ENCODE data around the gene TMEM88. TPM values are rescaled to one million over a fixed set of nuclear protein-coding genes. Genes with fewer than 3 reads are reported as not detected.
A peak's percentile ranks its signal among the peaks of the same experiment; 100 is the strongest.
"Not testable (repeated sequence)": the region's sequence is repeated elsewhere in the genome, so short reads cannot be mapped to it uniquely, and the experiment has no call there.

Gene TMEM88
- total and polyA plus RNA-seq, 5 donors from 2014 or later: 31.5 TPM; not detected in 4

DNA sequence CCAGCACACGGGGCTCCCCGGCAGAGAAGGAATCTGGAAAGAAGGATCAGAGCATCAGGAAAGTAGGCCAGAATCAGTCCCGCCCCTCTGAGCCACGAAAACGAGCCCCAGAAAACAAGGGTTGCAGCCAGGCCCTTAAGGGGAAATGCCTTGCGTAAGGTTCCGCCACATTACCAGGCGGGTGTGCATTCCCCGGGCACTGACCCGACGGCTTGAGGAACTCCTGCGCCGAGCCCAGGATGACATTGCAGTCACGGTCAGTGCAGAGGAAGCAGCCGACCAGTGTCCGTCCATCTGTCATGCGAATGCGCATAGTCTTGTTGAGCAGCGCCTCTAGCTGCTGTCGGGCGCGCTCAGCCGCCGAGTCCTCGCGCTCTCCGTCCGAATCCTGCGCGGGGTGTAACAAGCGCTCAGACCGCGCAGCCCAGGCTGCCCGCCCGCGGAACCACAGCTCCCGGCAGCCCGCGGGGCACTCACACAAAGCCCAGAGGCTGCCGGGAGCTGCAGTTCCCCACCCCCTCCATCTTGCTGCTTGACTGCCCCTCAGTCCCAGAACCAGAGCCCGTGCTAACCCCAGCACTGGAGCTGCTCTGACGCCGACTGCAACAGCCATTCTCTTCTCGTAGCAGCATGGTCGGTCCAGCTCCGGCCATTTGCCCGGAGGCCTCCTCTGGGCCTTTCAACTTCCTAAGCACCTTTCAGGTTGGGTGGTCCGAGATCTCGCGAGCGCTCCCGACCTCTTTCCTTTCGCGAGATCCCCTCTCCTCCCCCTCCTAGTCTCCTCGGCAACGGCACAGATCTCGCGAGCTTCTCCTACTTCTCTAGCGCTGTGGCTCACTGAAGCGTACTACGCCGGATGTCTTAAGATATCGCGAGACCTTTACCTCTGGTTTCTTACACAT lies 2.2 kb downstream of the TMEM88 start, which contains the start of gene NAA38:
TSS of gene NAA38 (minus strand) at position 749 of the 902 bp plus-strand sequence. CDS start at position 653, 96 bp downstream.
- no peaks in the 10 kb centered on the region for H3K36me3 Mint-ChIP-seq
- peak within 1 kb of the TSS; percentile 98 for H3K4me3 ChIP-seq (ENCODE audit: low read depth, low read length)
- H3K27ac ChIP-seq (ENCODE audit: insufficient read depth, low read length, poor library complexity, severe bottlenecking): peak within 1 kb of the TSS; percentile 89
- peaks cover 8% of the 10 kb centered on the region for H3K36me3 ChIP-seq (ENCODE audit: control insufficient read depth, insufficient read depth, low read length)
- no peaks in the 10 kb centered on the region for H3K9me3 ChIP-seq (ENCODE audit: control insufficient read depth in 2 of 2, low read length in 2 of 2)
- peaks cover 34% of the 10 kb centered on the region for H3K4me1 ChIP-seq (ENCODE audit: control insufficient read depth, insufficient read depth, low read length, poor library complexity, severe bottlenecking)
- H3K4me1 Mint-ChIP-seq: peaks cover 0 to 13% (median 4%) of the 10 kb centered on the region in 4 donors
- H3K27ac Mint-ChIP-seq: no peak within 1 kb of the TSS
- DNase-seq (peak; percentile 94 to 99 (median 98)), ATAC-seq (ENCODE audit: low read depth in 2 of 2) (peak; percentile 87 to 88)
- H3K4me3 Mint-ChIP-seq: no peak within 1 kb of the TSS
- no peaks in the 10 kb centered on the region for H3K9me3 Mint-ChIP-seq
- no peaks in the 10 kb centered on the region for H3K27me3 Mint-ChIP-seq
- no peaks in the 10 kb centered on the region for H3K27me3 ChIP-seq (ENCODE audit: control insufficient read depth, insufficient read depth, low read length)

GRCh38 chr17:7857713-7858521 lies 3.1 kb downstream of the TMEM88 start, which contains the start of gene CYB5D1:
Gene CYB5D1, plus strand, starts transcription at chr17:7858003. Its CDS starts 132 bp downstream, at chr17:7858135.
- peak; percentile 56 for ATAC-seq (ENCODE audit: low read depth in 2 of 2)

DNA sequence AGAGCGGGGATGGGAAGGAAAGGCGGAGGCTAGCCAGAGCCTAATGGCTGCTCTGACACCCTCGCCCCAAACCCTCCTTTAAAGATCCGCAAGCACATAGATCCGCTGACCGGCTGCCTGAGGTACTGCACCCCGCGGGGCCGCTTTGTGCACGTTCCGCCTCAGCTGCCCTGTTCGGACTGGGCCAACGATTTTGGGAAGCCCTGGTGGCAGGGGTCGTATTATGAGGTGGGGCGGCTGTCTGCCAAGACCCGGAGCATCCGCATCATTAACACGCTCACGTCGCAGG lies 3.6 kb downstream of the TMEM88 start:
- ATAC-seq (ENCODE audit: low read depth in 2 of 2) (no peak), DNase-seq (peak in 1 of 3 donors; percentile 22)
- Histone ChIP-seq H3K9me3 (ENCODE audit: control insufficient read depth in 2 of 2, low read length in 2 of 2) (no peaks in the 10 kb centered on the region), H3K27ac (ENCODE audit: insufficient read depth, low read length, poor library complexity, severe bottlenecking) (peak overlapping the region; percentile 89), H3K36me3 (ENCODE audit: control insufficient read depth, insufficient read depth, low read length) (no peaks in the 10 kb centered on the region), H3K27me3 (ENCODE audit: control insufficient read depth, insufficient read depth, low read length) (no peaks in the 10 kb centered on the region), H3K4me1 (ENCODE audit: control insufficient read depth, insufficient read depth, low read length, poor library complexity, severe bottlenecking) (peaks cover 31% of the 10 kb centered on the region), H3K4me3 (ENCODE audit: low read depth, low read length) (peak overlapping the region; percentile 98)
- no peaks in the 10 kb centered on the region for H3K36me3 Mint-ChIP-seq
- H3K4me3 Mint-ChIP-seq: no peak overlapping the region
- no peaks in the 10 kb centered on the region for H3K9me3 Mint-ChIP-seq
- H3K4me1 Mint-ChIP-seq: peaks cover 4 to 17% (median 6%) of the 10 kb centered on the region in 4 donors
- H3K27me3 Mint-ChIP-seq: no peaks in the 10 kb centered on the region
- H3K27ac Mint-ChIP-seq: no peak overlapping the region

More at GRCh38 chr17:7857713-7858521, 3.1 kb downstream of the TMEM88 start, which contains the start of gene CYB5D1:
- Mint-ChIP-seq H3K9me3 (no peaks in the 10 kb centered on the region), H3K4me3 (no peak within 1 kb of the TSS), H3K27ac (no peak within 1 kb of the TSS), H3K27me3 (no peaks in the 10 kb centered on the region), H3K36me3 (no peaks in the 10 kb centered on the region), H3K4me1 (peaks cover 4 to 16% (median 6%) of the 10 kb centered on the region in 4 donors)
- Histone ChIP-seq H3K27ac (ENCODE audit: insufficient read depth, low read length, poor library complexity, severe bottlenecking) (peak within 1 kb of the TSS; percentile 89), H3K4me1 (ENCODE audit: control insufficient read depth, insufficient read depth, low read length, poor library complexity, severe bottlenecking) (peaks cover 31% of the 10 kb centered on the region), H3K27me3 (ENCODE audit: control insufficient read depth, insufficient read depth, low read length) (no peaks in the 10 kb centered on the region), H3K9me3 (ENCODE audit: control insufficient read depth in 2 of 2, low read length in 2 of 2) (no peaks in the 10 kb centered on the region), H3K36me3 (ENCODE audit: control insufficient read depth, insufficient read depth, low read length) (peaks cover 3% of the 10 kb centered on the region), H3K4me3 (ENCODE audit: low read depth, low read length) (peak within 1 kb of the TSS; percentile 98)
- peak; percentile 80 to 95 (median 94) for DNase-seq

DNA sequence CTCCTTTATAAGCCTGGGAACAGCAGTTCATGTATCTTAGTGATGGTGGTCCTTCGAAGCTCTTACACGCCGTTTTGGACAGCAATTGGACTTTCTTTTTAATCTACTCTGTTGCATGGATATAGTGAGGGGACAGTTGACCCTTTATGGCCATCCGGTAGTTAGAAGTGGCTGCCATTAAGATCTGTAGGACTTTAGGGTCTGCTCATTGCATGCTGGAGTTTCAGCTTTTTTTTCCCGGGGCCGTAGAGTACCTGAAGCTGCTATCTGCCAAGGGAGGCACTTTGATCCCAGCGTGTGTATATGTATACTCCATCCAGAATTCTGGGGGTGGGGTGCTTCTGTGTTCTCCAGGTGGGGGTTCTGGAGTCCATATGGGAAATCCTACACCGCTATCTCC lies 4.2 kb downstream of the TMEM88 start:
- H3K27me3 ChIP-seq (ENCODE audit: control insufficient read depth, insufficient read depth, low read length): no peaks in the 10 kb centered on the region
- no peak for DNase-seq
- Mint-ChIP-seq H3K36me3 (no peaks in the 10 kb centered on the region), H3K27me3 (no peaks in the 10 kb centered on the region), H3K4me1 (peaks cover 4 to 15% (median 5%) of the 10 kb centered on the region in 4 donors), H3K9me3 (no peaks in the 10 kb centered on the region), H3K4me3 (peak overlapping the region in 1 of 4 donors; percentile 56), H3K27ac (peak overlapping the region in 2 of 3 donors; percentile 20 to 55)
- no peak overlapping the region for H3K4me3 ChIP-seq (ENCODE audit: low read depth, low read length)
- ATAC-seq (ENCODE audit: low read depth in 2 of 2): no peak
- peaks cover 31% of the 10 kb centered on the region for H3K4me1 ChIP-seq (ENCODE audit: control insufficient read depth, insufficient read depth, low read length, poor library complexity, severe bottlenecking)
- no peak overlapping the region for H3K27ac ChIP-seq (ENCODE audit: insufficient read depth, low read length, poor library complexity, severe bottlenecking)
- no peaks in the 10 kb centered on the region for H3K9me3 ChIP-seq (ENCODE audit: control insufficient read depth in 2 of 2, low read length in 2 of 2)
- no peaks in the 10 kb centered on the region for H3K36me3 ChIP-seq (ENCODE audit: control insufficient read depth, insufficient read depth, low read length)

DNA sequence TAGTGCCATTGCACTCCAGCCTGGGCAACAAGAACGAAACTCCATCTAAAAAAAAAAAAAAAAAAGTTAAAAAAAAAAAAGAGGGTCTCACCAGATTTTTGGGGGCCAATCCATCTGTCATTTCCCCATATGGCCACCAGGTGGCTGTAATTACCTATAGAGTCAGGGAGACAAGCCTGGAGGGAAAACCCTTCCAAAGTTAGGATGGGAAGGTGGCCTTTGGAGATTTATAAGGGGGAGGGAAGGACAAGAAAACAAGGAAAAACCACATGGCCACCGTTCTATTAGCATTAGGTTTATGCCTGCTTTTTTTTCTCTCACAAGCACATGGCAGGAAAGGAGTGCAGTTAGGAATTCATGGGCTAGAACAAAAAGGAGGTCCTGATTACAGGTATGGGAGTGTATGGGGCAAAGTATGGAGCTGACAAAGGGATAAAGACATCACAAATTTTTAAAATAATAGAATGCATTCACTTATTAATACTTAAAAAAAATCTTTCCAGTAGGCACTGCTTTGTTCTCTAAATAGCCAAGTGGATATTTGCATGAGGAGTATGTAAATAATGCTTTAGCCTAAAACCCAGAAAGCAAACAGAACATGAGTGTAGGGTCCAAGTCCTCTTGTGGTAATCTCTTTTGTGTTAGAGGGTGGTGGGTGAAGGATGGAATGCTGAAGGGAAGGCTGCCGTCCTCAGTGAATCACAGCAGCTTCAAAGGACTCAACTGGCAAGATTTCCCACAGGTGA lies 8.0 kb downstream of the TMEM88 start:
- Histone ChIP-seq H3K4me1 (ENCODE audit: control insufficient read depth, insufficient read depth, low read length, poor library complexity, severe bottlenecking) (peaks cover 16% of the 10 kb centered on the region), H3K9me3 (ENCODE audit: control insufficient read depth in 2 of 2, low read length in 2 of 2) (no peaks in the 10 kb centered on the region), H3K36me3 (ENCODE audit: control insufficient read depth, insufficient read depth, low read length) (no peaks in the 10 kb centered on the region), H3K27ac (ENCODE audit: insufficient read depth, low read length, poor library complexity, severe bottlenecking) (no peak overlapping the region), H3K4me3 (ENCODE audit: low read depth, low read length) (no peak overlapping the region), H3K27me3 (ENCODE audit: control insufficient read depth, insufficient read depth, low read length) (no peaks in the 10 kb centered on the region)
- peaks cover 17% of the 10 kb centered on the region for H3K36me3 Mint-ChIP-seq
- peak overlapping the region in 2 of 3 donors; percentile 48 to 81 for H3K27ac Mint-ChIP-seq
- peaks cover 8 to 25% (median 14%) of the 10 kb centered on the region in 4 donors for H3K4me1 Mint-ChIP-seq
- H3K4me3 Mint-ChIP-seq: peak overlapping the region in 1 of 4 donors; percentile 0
- H3K9me3 Mint-ChIP-seq: no peaks in the 10 kb centered on the region
- DNase-seq: peak; percentile 33 to 43 (median 41)
- no peaks in the 10 kb centered on the region for H3K27me3 Mint-ChIP-seq
- no peak for ATAC-seq (ENCODE audit: low read depth in 2 of 2)

- not testable (repeated sequence) for H3K4me3 Mint-ChIP-seq; DNase-seq; H3K4me3 ChIP-seq (ENCODE audit: low read depth, low read length); H3K27ac ChIP-seq (ENCODE audit: insufficient read depth, low read length, poor library complexity, severe bottlenecking); H3K27me3 Mint-ChIP-seq; ATAC-seq (ENCODE audit: low read depth in 2 of 2); H3K9me3 ChIP-seq (ENCODE audit: control insufficient read depth in 2 of 2, low read length in 2 of 2); H3K9me3 Mint-ChIP-seq; H3K27me3 ChIP-seq (ENCODE audit: control insufficient read depth, insufficient read depth, low read length); H3K36me3 ChIP-seq (ENCODE audit: control insufficient read depth, insufficient read depth, low read length); H3K27ac Mint-ChIP-seq
- H3K36me3 Mint-ChIP-seq: peaks cover 19% of the 10 kb centered on the region
- peaks cover 16% of the 10 kb centered on the region for H3K4me1 ChIP-seq (ENCODE audit: control insufficient read depth, insufficient read depth, low read length, poor library complexity, severe bottlenecking)
- peaks cover 13 to 37% (median 24%) of the 10 kb centered on the region in 4 donors for H3K4me1 Mint-ChIP-seq
These were observed 9.5 kb downstream of the TMEM88 start for GRCh38 chr17:7864384-7864783.

- Histone ChIP-seq H3K27ac (ENCODE audit: insufficient read depth, low read length, poor library complexity, severe bottlenecking) (no peak overlapping the region), H3K4me3 (ENCODE audit: low read depth, low read length) (no peak overlapping the region), H3K36me3 (ENCODE audit: control insufficient read depth, insufficient read depth, low read length) (no peaks in the 10 kb centered on the region), H3K4me1 (ENCODE audit: control insufficient read depth, insufficient read depth, low read length, poor library complexity, severe bottlenecking) (peaks cover 16% of the 10 kb centered on the region), H3K27me3 (ENCODE audit: control insufficient read depth, insufficient read depth, low read length) (no peaks in the 10 kb centered on the region), H3K9me3 (ENCODE audit: control insufficient read depth in 2 of 2, low read length in 2 of 2) (no peaks in the 10 kb centered on the region)
- Mint-ChIP-seq H3K9me3 (no peaks in the 10 kb centered on the region), H3K4me1 (peaks cover 13 to 39% (median 22%) of the 10 kb centered on the region in 4 donors), H3K27ac (peak overlapping the region in 1 of 3 donors; percentile 42), H3K4me3 (no peak overlapping the region), H3K27me3 (no peaks in the 10 kb centered on the region), H3K36me3 (peaks cover 19% of the 10 kb centered on the region)
- ATAC-seq (ENCODE audit: low read depth in 2 of 2) (no peak), DNase-seq (no peak)
These were observed 10.3 kb downstream of the TMEM88 start for GRCh38 chr17:7864995-7865650.

All from CD4-positive, CD25-positive, alpha-beta regulatory T cell (primary cell).